Common myeloid progenitor, CD34-positive (primary cell): ENCODE measurements around the gene TMEM178B.

Experiments
- CTCF ChIA-PET: fragments of 350-600 bp; sonication (Branson Sonifier 250); formaldehyde crosslinking; loops from one replicate; lab custom pipeline; 2021; ENCODE audit warnings: antibody characterized with exemption; lab: Charles Lee
- POLR2A ChIA-PET: fragments of 350-600 bp; sonication (Branson Sonifier 250); formaldehyde crosslinking; loops from one replicate; lab custom pipeline; 2021; ENCODE audit warnings: antibody characterized with exemption; lab: Charles Lee
- DNase-seq, 3 donors: peaks; one replicate each; pipeline versions ENCODE4 v3.0.0 to v3.0.0-alpha.2; 2013
- H3K27ac ChIP-seq, 2 experiments: 1 replicate in 1 of 2; 2 replicates in 1 of 2; pipeline ENCODE4 v1.7.0; 2013; ENCODE audit warnings: inconsistent platforms in 2 of 2, low read length in 2 of 2, mild to moderate bottlenecking in 2 of 2, low read depth in 1 of 2, moderate library complexity in 1 of 2; ENCODE audit not compliant: severe bottlenecking in 2 of 2, insufficient read depth in 1 of 2, poor library complexity in 1 of 2
- H3K27me3 ChIP-seq, 5 experiments: replicated peaks in 2 of 5; 1 replicate in 3 of 5; 2 replicates in 2 of 5; pipeline versions ENCODE4 v1.6.1 to v1.7.0; 2013; ENCODE audit warnings: low read length in 4 of 5, mild to moderate bottlenecking in 2 of 5, moderate library complexity in 2 of 5, inconsistent platforms in 1 of 5; ENCODE audit not compliant: insufficient read depth in 5 of 5, control insufficient read depth in 4 of 5
- H3K36me3 ChIP-seq, 4 experiments: 1 replicate in 2 of 4; 2 replicates in 2 of 4; pipeline versions ENCODE4 v1.6.1 to v1.7.0; 2013; ENCODE audit warnings: low read length in 3 of 4, control low read depth in 1 of 4, mild to moderate bottlenecking in 1 of 4; ENCODE audit not compliant: control insufficient read depth in 4 of 4, insufficient read depth in 4 of 4
- H3K4me1 ChIP-seq, 4 experiments: 1 replicate in 3 of 4; 2 replicates in 1 of 4; pipeline versions ENCODE4 v1.6.1 to v1.7.1; 2013; ENCODE audit warnings: low read length in 3 of 4, mild to moderate bottlenecking in 3 of 4, control low read depth in 1 of 4, inconsistent platforms in 1 of 4, moderate library complexity in 1 of 4; ENCODE audit not compliant: control insufficient read depth in 4 of 4, insufficient read depth in 4 of 4; ENCODE audit errors: control extremely low read depth in 1 of 4
- H3K4me3 ChIP-seq, 7 experiments: 1 replicate in 4 of 7; 2 replicates in 3 of 7; pipeline versions ENCODE4 v1.5.1 to v1.7.0; 2013; ENCODE audit warnings: mild to moderate bottlenecking in 7 of 7, low read length in 6 of 7, moderate library complexity in 6 of 7, inconsistent platforms in 2 of 7, low read depth in 2 of 7, control low read depth in 1 of 7; ENCODE audit not compliant: insufficient read depth in 4 of 7, control insufficient read depth in 1 of 7; ENCODE audit errors: extremely low read depth in 1 of 7
- H3K9me3 ChIP-seq, 5 experiments: 1 replicate in 4 of 5; 2 replicates in 1 of 5; pipeline versions ENCODE4 v1.6.1 to v1.7.1; 2013; ENCODE audit warnings: low read length in 4 of 5, mild to moderate bottlenecking in 2 of 5, inconsistent platforms in 1 of 5, low read depth in 1 of 5, moderate library complexity in 1 of 5; ENCODE audit not compliant: control insufficient read depth in 4 of 5, insufficient read depth in 2 of 5; ENCODE audit errors: control extremely low read depth in 1 of 5
- WGBS: methylation state at CpG from one replicate; pipeline ENCODE4 v1.1.5; 2013; ENCODE audit not compliant: insufficient coverage; 5-methylcytosine and 5-hydroxymethylcytosine counted together

The TMEM178B gene

GRCh38 chr7:141231018-141231792 lies 157.3 kb downstream of the TMEM178B start:
- ChIA-PET POLR2A (no interaction called here), CTCF (no interaction called here)
- H3K9me3 ChIP-seq: no peaks in the 10 kb centered on the region
- H3K27ac ChIP-seq: no peak overlapping the region
- peaks cover 0 to 5% (median 2%) of the 10 kb centered on the region in 5 experiments for H3K27me3 ChIP-seq
- no peaks in the 10 kb centered on the region for H3K36me3 ChIP-seq
- WGBS: 67% methylated on average over 4 of the region's 5 CpGs
- no peak overlapping the region for H3K4me3 ChIP-seq
- DNase-seq: no peak
- H3K4me1 ChIP-seq: no peaks in the 10 kb centered on the region

GRCh38 chr7:141232286-141233051 lies 158.6 kb downstream of the TMEM178B start:
- no peak for DNase-seq

GRCh38 chr7:141234335-141235105 lies 160.7 kb downstream of the TMEM178B start:
- Histone ChIP-seq H3K36me3 (no peaks in the 10 kb centered on the region), H3K27ac (no peak overlapping the region), H3K27me3 (peaks cover 0 to 7% (median 3%) of the 10 kb centered on the region in 5 experiments), H3K4me3 (no peak overlapping the region), H3K4me1 (no peaks in the 10 kb centered on the region), H3K9me3 (no peaks in the 10 kb centered on the region)
- 94% methylated on average over 4 of the region's 8 CpGs for WGBS
- no peak for DNase-seq
- ChIA-PET POLR2A (no interaction called here), CTCF (no interaction called here)

More at GRCh38 chr7:141232286-141233051, 158.6 kb downstream of the TMEM178B start:
- peaks cover 0 to 4% (median 2%) of the 10 kb centered on the region in 5 experiments for H3K27me3 ChIP-seq
- ChIA-PET POLR2A (no interaction called here), CTCF (no interaction called here)
- no CpG with 5 or more reads among the region's 4 CpGs for WGBS
- H3K4me3 ChIP-seq: no peak overlapping the region
- H3K9me3 ChIP-seq: no peaks in the 10 kb centered on the region
- H3K27ac ChIP-seq: no peak overlapping the region
- no peaks in the 10 kb centered on the region for H3K36me3 ChIP-seq
- H3K4me1 ChIP-seq: no peaks in the 10 kb centered on the region

DNA sequence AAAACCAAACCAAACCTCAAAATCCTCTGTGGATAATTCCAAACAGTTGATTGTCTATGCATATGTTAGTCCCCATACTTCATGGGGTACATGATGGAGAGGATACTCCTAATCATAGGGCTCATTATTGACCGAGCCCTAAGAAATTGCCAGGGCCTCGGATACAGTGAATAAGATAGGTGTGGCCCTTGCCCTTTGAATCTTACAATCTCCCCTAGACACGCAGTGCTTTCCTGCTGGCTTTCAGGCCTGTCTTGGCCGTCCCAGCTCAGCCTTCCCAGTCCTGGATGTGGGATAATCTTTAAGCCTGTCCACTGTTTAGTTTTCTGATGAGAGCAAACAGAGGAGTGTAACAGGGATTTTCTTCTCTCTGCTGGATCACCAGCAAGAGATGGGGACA lies 161.8 kb downstream of the TMEM178B start:
- Histone ChIP-seq H3K4me3 (no peak overlapping the region), H3K27me3 (peaks cover 0 to 7% (median 3%) of the 10 kb centered on the region in 5 experiments), H3K4me1 (no peaks in the 10 kb centered on the region), H3K27ac (no peak overlapping the region), H3K36me3 (no peaks in the 10 kb centered on the region), H3K9me3 (no peaks in the 10 kb centered on the region)
- CTCF ChIA-PET: no interaction called here
- WGBS: 98% methylated on average over 4 of the region's 4 CpGs
- POLR2A ChIA-PET: no interaction called here
- DNase-seq: no peak

GRCh38 chr7:141238596-141239243 lies 164.9 kb downstream of the TMEM178B start:
- DNase-seq: no peak
- Histone ChIP-seq H3K4me3 (no peak overlapping the region), H3K27me3 (peaks cover 0 to 7% (median 2%) of the 10 kb centered on the region in 5 experiments), H3K36me3 (no peaks in the 10 kb centered on the region), H3K4me1 (no peaks in the 10 kb centered on the region), H3K27ac (no peak overlapping the region), H3K9me3 (no peaks in the 10 kb centered on the region)
- POLR2A ChIA-PET: no interaction called here
- 72% methylated on average over 8 of the region's 10 CpGs for WGBS
- CTCF ChIA-PET: no interaction called here

- no peaks in the 10 kb centered on the region for H3K4me1 ChIP-seq
- POLR2A ChIA-PET: no interaction called here
- H3K9me3 ChIP-seq: no peaks in the 10 kb centered on the region
- H3K4me3 ChIP-seq: no peak overlapping the region
- peaks cover 0 to 7% (median 0%) of the 10 kb centered on the region in 5 experiments for H3K27me3 ChIP-seq
- CTCF ChIA-PET: no interaction called here
- no peak overlapping the region for H3K27ac ChIP-seq
- no CpG with 5 or more reads among the region's 2 CpGs for WGBS
- H3K36me3 ChIP-seq: no peaks in the 10 kb centered on the region
- DNase-seq: no peak
These were observed 165.8 kb downstream of the TMEM178B start for GRCh38 chr7:141239661-141240060.
